ENCODE measurements around the gene FLVCR2. TPM values are rescaled to one million over a fixed set of nuclear protein-coding genes. Genes with fewer than 3 reads are reported as not detected.

The FLVCR2 gene
- total RNA-seq, 6 donors from 2014 or later, result 19.4 to 41.3 (median 31.8) TPM

- no peak for DNase-seq
- peak overlapping the region in 2 of 4 donors; percentile 48 to 49 for H3K27ac ChIP-seq
- no peaks in the 10 kb centered on the region for H3K9me3 ChIP-seq
- no peak for ATAC-seq (ENCODE audit: low FRiP score in 2 of 2)
- H3K36me3 ChIP-seq, result no peaks in the 10 kb centered on the region
- peaks cover 29 to 38% (median 34%) of the 10 kb centered on the region in 4 donors for H3K4me1 ChIP-seq
- H3K4me3 ChIP-seq, result no peak overlapping the region
- WGBS, 2 donors, result 74 to 83% methylated on average over 7 of the region's 7 CpGs
- H3K27me3 ChIP-seq, result no peaks in the 10 kb centered on the region
- TF ChIP-seq EP300 (IDR thresholded peaks at IDR 0.05) (no peak), POLR2A (IDR thresholded peaks at IDR 0.05) (no peak)
- TF ChIP-seq, protein P1, sequence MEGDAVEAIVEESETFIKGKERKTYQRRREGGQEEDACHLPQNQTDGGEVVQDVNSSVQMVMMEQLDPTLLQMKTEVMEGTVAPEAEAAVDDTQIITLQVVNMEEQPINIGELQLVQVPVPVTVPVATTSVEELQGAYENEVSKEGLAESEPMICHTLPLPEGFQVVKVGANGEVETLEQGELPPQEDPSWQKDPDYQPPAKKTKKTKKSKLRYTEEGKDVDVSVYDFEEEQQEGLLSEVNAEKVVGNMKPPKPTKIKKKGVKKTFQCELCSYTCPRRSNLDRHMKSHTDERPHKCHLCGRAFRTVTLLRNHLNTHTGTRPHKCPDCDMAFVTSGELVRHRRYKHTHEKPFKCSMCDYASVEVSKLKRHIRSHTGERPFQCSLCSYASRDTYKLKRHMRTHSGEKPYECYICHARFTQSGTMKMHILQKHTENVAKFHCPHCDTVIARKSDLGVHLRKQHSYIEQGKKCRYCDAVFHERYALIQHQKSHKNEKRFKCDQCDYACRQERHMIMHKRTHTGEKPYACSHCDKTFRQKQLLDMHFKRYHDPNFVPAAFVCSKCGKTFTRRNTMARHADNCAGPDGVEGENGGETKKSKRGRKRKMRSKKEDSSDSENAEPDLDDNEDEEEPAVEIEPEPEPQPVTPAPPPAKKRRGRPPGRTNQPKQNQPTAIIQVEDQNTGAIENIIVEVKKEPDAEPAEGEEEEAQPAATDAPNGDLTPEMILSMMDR (IDR thresholded peaks at IDR 0.05), result no peak
Measured at GRCh38 chr14:75540479-75540851, 38.0 kb upstream of the FLVCR2 start.

GRCh38 chr14:75542588-75543091, 35.8 kb upstream of the FLVCR2 start:
- peak; percentile 69 to 92 (median 82) for TF ChIP-seq EP300 (IDR thresholded peaks at IDR 0.05)
- TF ChIP-seq POLR2AphosphoS5 (IDR thresholded peaks at IDR 0.05), result peak; percentile 69 to 74
- peak in 1 of 4 donors; percentile 47 for TF ChIP-seq POLR2A (IDR thresholded peaks at IDR 0.05)
- TF ChIP-seq, protein P1 (IDR thresholded peaks at IDR 0.05), result no peak

GRCh38 chr14:75543253-75543652, 35.2 kb upstream of the FLVCR2 start:
- peak overlapping the region; percentile 82 to 91 (median 86) for H3K27ac ChIP-seq
- H3K36me3 ChIP-seq, result peaks cover 0 to 6% (median 3%) of the 10 kb centered on the region in 4 donors
- ATAC-seq (ENCODE audit: low FRiP score in 2 of 2) (no peak), DNase-seq (no peak)
- peaks cover 20 to 31% (median 28%) of the 10 kb centered on the region in 4 donors for H3K4me1 ChIP-seq
- H3K9me3 ChIP-seq, result no peaks in the 10 kb centered on the region
- H3K27me3 ChIP-seq, result no peaks in the 10 kb centered on the region
- 45 to 63% methylated on average over 3 to 4 of the region's 4 CpGs for WGBS, 2 donors
- peak overlapping the region in 2 of 4 donors; percentile 2 to 21 for H3K4me3 ChIP-seq
- TF ChIP-seq EP300 (IDR thresholded peaks at IDR 0.05), result no peak

More at GRCh38 chr14:75542588-75543091, 35.8 kb upstream of the FLVCR2 start:
- Histone ChIP-seq H3K9me3 (no peaks in the 10 kb centered on the region), H3K27me3 (no peaks in the 10 kb centered on the region), H3K36me3 (peaks cover 0 to 6% (median 3%) of the 10 kb centered on the region in 4 donors), H3K27ac (peak overlapping the region; percentile 82 to 91 (median 86)), H3K4me3 (peak overlapping the region in 2 of 4 donors; percentile 2 to 21), H3K4me1 (peaks cover 20 to 31% (median 28%) of the 10 kb centered on the region in 4 donors)
- 13 to 16% methylated on average over 9 to 10 of the region's 10 CpGs for whole genome bisulfite sequencing, 2 donors
- ATAC-seq (ENCODE audit: low FRiP score in 2 of 2) (peak; percentile 94 to 95), DNase-seq (peak; percentile 29 to 92)

DNA sequence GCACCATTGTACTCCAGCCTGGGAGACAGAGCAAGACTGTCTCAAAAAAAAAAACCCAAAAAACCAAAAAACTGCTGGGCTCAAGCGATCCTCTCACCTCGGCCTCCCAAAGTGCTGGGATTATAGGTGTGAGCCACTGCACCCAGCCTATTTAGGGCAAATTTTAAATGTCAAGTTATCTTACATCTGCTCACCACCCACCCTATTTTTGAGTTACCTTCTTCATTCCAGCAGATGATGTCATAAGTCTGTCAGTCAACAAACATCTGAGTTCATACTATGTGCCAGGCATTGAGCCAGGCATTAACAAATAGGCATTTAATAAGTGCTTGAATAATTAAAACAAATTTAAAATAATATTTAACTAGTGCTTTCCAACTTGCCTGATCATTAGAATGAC, 34.6 kb upstream of the FLVCR2 start:
- 85 to 90% methylated on average over 2 of the region's 2 CpGs for WGBS, 2 donors
- Histone ChIP-seq H3K27ac (peak overlapping the region in 2 of 4 donors; percentile 82 to 86), H3K36me3 (peaks cover 0 to 6% (median 3%) of the 10 kb centered on the region in 4 donors), H3K4me1 (peaks cover 20 to 31% (median 28%) of the 10 kb centered on the region in 4 donors), H3K27me3 (no peaks in the 10 kb centered on the region), H3K4me3 (no peak overlapping the region), H3K9me3 (no peaks in the 10 kb centered on the region)
- DNase-seq, result no peak
- no peak for TF ChIP-seq POLR2AphosphoS5 (IDR thresholded peaks at IDR 0.05)
- TF ChIP-seq, protein P1 (IDR thresholded peaks at IDR 0.05), result no peak
- TF ChIP-seq EP300 (IDR thresholded peaks at IDR 0.05), result no peak
- TF ChIP-seq POLR2A (IDR thresholded peaks at IDR 0.05), result no peak
- no peak for ATAC-seq (ENCODE audit: low FRiP score in 2 of 2)

DNA sequence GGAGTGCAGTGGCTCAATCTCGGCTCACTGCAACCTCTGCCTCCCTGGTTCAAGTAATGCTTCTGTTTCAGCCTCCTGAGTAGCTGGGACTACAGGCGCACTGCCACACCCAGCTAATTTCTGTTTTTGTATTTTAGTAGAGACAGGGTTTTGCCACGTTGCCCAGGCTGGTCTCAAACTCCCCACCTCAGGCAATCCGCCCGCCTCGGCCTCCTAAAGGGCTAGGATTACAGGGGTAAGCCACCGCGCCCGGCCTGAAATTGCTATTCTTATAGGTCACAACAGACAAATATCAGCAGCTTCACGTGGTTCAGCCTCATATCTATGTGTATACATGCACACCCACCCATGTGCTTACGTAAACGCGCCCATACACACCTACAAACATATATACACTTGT, 32.5 kb upstream of the FLVCR2 start:
- H3K36me3 ChIP-seq, result peaks cover 0 to 6% (median 3%) of the 10 kb centered on the region in 4 donors
- DNase-seq, result no peak
- H3K4me3 ChIP-seq, result no peak overlapping the region
- H3K27me3 ChIP-seq, result no peaks in the 10 kb centered on the region
- peaks cover 20 to 25% (median 23%) of the 10 kb centered on the region in 4 donors for H3K4me1 ChIP-seq
- TF ChIP-seq POLR2AphosphoS5 (IDR thresholded peaks at IDR 0.05) (no peak), POLR2A (IDR thresholded peaks at IDR 0.05) (no peak), EP300 (IDR thresholded peaks at IDR 0.05) (no peak)
- TF ChIP-seq, protein P1 (IDR thresholded peaks at IDR 0.05), result no peak
- 95 to 96% methylated on average over 12 to 13 of the region's 13 CpGs for WGBS, 2 donors
- no peak overlapping the region for H3K27ac ChIP-seq
- H3K9me3 ChIP-seq, result no peaks in the 10 kb centered on the region
- ATAC-seq (ENCODE audit: low FRiP score in 2 of 2), result no peak
